Hematopoietic multipotent progenitor cell treated with erythropoietin and hydrocortisone succinate and interleukin-3 and kit ligand, for 6 days (in vitro differentiated cells): ENCODE results near the gene TMEM208.

ENCODE experiments used
- DNase-seq: peaks from one replicate; pipeline ENCODE4 v3.0.0-alpha.2; 2015

The TMEM208 gene

DNA sequence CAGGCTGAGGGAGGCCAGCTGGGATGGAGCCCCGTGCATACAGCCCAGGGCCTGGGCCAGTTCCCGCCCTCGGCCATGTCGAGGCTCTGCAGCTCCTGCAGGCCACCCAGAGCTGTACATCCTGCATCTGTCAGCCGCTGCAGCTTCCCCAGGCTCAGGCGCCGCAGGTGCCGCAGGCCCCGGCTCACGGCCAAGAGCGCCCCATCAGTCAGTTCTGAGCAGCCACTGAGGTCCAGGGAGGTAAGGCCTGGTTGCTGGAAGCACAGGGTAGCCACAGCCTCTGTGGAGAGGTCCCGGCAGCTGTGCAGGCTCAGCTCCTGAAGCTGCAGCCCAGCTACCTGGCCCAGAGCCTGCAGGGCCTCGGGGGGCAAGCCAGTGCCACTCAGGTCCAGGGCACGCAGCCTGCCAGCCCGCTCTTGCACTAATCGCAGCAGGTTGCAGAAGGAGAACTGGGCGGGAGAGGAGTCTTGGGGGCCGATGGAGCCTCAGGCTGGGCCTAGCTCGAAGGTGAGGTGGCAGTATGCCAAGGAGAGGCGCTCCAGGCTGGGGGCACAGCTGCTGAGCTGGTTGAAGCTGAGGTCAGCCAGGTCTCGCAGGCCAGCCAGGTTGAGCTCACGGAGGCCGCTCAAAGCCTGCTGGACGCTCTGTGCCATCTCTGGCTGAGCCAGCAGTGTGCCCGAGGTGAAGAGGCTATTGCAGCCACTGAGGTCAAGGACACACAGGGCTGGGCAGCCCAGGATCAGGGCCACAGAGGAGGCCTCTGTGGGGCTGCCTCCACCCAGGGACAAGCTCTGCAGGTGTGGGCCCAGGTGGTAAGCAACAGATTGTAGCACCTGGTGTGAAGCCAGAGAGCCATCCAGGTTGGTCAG, 16.6 kb upstream of the TMEM208 start:
- DNase-seq = no peak

DNA sequence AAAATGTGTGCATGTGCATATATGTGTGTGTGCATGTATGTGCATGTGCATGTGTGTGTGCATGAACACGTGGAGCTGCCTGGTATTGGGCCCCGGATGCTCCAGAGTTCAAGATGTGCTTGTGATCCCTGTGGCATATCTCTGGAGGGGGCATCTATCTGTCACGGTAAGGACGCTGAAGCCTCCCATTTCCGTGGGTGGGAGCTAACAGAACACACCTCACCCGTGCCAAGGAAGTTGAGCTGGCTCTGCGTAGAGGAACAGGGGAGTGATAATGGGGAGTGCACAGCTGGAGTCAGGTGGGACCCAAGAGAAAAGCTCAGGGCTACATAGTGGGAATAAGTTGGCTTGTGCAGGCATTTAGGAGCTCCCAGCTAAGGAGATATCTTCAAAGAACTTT, 15.3 kb upstream of the TMEM208 start:
- DNase-seq = no peak

DNA sequence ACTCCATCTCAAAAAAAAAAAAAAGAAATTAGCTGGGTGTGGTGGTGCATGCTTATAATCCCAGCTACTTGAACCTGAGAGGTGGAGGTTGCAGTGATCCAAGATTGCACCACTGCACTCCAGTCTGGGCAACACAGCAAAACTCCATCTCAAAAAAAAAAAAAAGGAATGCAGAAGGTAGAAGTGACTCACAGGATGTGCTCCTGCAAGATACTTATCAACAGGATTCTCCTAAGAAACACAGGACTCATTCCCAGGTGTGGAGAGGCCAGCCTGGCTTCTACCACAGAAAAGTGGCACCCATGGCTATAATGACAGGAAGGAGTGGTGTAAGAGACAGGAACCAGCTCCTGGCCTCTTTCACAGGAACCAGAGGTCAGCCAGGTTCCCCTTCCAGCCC, 14.2 kb upstream of the TMEM208 start:
- no peak for DNase-seq

DNA sequence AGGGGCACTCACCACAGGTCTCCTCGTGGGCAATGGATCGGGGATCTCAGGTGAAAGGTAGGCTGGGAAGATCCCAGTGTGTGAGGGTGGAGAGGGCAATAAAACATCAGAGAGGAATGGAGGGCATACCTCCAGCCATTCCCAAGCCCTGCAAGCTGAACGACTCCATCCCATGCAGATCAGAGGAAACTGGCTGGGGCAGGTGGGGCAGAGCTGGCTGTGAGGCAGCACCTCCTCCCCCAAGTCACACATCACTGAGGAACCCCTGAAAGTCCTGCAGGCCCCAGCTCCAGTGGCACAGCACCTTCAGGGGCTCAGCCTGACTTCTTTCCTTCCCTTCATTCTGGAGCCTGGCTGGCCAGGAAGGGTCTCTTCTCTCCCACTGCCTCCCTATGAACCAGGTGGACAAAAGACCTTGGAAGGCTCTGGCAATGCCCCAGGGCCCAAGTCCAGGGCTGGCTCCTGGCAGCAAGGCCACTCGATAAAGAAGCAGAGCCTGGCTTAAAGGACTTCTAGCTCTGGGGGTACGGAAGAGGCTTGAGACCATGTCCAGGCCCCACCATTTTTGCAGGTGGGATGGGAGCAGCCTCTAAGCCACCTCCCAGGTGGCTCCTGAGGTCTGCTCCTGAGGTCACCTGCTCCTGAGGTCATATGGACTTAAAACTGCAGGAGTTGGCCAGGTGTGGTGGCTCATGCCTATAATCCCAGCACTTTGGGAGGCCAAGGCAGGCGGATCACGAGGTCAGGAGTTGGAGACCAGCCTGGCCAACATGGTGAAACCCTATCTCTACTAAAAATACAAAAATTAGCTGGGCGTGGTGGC, 13.5 kb upstream of the TMEM208 start:
- DNase-seq = no peak

DNA sequence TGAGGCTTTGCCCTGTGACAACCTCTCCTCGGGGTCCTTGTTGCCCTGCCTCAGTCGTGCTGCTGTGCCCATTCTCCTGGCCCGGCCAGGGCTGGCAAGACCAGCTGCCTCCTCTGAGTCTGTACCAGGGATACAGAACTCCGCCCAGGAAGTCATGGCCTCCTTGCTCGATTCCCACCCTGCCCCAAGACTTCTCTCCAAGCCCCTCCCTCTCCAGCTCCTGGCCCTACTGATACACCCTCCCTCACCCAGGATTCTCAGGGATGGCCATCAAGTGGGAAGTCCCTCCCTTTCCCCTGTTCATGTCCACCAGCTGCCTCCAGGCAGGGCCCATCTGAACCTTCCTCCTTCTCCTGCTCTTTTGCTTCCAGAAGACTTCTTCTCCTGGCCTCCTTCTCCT, 11.2 kb upstream of the TMEM208 start:
- DNase-seq = no peak

DNA sequence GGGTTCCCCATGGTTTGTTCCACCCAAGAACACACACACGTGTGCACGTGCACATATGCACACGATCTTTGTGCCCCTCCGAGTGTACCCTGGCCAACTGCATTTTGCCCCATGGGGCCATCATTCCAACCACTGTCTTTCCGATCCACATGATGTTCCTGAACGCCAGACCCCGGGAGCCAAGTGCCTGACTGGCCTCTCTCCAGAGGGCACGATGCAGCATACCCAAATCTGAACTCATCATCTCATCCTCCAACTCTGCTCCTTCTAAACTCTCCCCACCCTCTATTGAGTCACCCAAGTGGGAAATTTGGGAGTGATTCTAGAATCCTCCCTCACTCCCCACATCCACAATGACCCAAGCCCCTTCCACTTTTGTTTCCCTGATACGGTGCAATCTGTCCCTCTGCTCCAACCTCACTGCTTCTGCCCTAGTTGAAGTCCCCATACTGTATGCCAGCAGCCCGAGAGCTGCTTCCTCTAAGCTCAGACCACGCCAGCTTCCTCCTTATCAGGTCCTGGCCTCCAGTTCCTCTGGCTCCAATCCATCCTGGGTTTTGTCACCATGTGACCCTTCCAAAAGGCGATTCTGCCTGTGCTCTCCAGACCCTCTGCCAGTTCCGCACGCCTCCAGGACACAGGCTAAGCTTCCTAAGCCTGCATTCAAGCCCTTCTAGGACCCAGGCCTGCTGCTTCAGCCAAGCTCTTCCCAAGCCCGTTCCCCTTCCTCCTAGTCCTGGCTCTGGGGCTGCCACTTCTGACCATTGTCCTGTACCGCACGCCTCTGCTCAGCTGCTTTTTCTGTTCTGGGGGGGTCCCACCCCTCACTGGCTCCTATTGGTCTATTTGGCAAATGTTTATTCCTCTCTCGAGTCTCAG, 10.1 kb upstream of the TMEM208 start:
- peak; percentile 94 for DNase-seq

DNA sequence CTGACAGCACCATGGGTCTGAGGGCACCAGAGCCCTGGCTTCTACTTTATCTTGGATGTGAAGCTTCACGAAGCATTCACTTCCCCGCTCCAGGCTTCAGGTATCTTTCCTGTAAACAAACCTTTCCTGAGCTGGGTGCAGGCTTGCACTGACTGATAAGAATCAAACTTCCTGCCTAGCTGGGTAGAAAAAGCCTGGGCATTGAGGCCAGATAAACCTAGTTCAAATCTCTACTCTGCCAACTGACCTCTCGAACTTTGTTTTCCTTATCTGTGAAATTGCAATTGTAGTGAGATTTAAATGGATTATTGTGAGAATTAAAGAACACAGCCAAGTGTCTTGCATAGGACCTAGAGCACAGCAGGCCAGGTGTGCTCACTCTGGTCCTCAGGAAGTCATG, 2.9 kb upstream of the TMEM208 start:
- no peak for DNase-seq

DNA sequence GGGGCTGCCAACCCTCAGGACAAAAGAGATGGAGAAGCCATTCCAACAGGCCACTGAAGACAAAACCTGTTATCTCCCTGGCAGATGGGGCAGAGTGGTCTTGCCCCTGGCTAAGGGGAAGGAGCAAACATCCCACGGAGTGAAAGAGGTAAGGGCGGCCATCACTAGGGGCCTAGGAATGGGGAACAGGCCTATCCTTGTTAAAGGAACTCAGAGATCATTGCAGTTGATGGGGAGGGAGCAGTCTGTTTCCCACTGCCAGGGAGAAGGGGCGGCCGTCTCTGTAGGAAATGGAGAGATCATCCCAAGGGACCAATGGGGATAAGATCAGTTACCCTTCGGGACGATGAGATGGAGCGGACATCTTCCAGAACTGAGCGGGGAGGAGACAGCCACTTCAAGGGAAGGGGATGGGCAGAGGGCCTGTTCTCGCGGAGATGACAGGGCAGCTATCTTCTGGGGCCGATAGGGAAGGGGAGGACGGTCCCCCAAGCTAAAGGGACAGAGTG, 581 bp upstream of the TMEM208 start:
- no peak for DNase-seq

GRCh38 chr16:67227567-67227921, 614 bp downstream of the TMEM208 start:
- DNase-seq = no peak

DNA sequence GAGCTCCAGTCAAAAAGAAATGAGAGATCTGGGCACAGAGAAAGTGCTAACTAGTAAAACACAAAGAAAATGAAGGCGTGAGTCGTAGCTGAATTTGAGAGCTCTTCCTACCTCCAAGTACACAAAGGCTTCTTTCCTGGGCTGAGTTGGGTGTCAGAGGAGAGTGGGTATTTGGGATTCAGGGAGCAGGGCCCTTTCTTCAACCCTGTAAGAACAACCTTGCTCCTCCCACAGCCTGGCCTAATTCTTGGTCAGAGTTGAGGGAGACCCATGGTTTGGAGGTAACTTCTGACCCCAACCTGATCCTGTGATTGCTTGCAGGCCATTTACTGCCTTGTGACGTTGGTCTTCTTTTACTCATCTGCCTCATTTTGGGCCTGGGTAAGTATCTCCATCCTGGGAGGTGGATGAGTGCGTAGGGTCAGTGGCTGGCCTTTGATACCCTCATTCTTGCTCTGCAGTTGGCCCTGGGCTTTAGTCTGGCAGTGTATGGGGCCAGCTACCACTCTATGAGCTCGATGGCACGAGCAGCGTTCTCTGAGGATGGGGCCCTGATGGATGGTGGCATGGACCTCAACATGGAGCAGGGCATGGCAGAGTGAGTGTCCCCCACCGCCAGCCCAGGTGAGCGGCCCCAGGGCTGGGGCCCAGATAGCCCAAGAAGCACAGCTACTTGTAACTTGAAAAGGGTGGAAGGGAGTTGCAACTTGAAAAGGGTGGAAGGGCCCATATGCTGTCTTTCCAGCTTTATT, 1.3 kb downstream of the TMEM208 start:
- DNase-seq = no peak

- no peak for DNase-seq
Observed at GRCh38 chr16:67228905-67229304, 2.0 kb downstream of the TMEM208 start.

DNA sequence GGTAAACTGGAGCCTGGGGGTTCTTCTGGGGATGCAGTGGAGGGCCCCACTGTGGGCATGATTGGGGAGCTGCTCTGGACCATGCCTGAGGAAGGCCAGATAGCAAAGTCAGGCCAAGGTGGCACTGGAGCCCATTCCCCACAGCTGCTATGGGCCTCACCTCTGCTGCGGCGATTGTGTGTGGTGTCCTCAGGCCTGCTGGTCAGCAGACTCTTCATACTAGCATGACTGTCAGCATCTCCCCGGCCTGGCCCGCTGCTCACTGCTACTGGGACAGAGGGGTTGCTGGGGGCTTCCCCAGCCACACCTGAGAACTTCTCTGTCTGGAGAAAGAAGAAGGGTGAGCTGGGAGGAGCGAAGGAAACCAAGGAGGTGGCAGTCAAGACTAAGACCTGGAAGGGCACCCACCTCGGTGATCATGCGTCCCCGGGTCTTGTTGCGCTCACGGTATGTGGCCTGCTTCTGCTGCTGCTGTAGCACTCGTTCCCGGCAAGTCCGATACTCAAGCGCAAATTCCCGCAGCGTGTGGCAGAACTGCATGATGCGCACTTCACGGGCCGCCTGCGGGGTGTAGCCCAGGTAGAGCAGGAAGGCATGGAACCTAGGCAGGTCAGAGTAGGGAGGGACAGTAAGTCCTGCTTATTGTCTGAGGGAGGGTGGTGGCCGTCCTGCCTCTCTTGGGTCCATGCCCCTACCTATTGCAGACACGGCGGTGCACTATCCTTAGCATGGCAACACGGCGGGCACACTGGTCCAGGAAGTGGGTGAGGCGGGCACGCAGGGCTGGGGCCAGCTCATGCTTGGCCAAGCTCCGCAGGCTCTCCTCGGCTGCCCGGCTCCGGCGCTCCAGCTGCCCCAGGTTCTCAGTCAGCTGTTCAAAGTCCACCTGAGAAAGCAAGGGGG, 3.2 kb downstream of the TMEM208 start:
- DNase-seq = no peak

GRCh38 chr16:67230809-67231660, 4.1 kb downstream of the TMEM208 start:
- DNase-seq = no peak

- no peak for DNase-seq
Observed at GRCh38 chr16:67233596-67233995, 6.7 kb downstream of the TMEM208 start.

- DNase-seq = no peak
Observed at GRCh38 chr16:67234180-67234597, 7.3 kb downstream of the TMEM208 start.

- DNase-seq = peak; percentile 87
Observed at GRCh38 chr16:67235816-67236562, 9.1 kb downstream of the TMEM208 start.

DNA sequence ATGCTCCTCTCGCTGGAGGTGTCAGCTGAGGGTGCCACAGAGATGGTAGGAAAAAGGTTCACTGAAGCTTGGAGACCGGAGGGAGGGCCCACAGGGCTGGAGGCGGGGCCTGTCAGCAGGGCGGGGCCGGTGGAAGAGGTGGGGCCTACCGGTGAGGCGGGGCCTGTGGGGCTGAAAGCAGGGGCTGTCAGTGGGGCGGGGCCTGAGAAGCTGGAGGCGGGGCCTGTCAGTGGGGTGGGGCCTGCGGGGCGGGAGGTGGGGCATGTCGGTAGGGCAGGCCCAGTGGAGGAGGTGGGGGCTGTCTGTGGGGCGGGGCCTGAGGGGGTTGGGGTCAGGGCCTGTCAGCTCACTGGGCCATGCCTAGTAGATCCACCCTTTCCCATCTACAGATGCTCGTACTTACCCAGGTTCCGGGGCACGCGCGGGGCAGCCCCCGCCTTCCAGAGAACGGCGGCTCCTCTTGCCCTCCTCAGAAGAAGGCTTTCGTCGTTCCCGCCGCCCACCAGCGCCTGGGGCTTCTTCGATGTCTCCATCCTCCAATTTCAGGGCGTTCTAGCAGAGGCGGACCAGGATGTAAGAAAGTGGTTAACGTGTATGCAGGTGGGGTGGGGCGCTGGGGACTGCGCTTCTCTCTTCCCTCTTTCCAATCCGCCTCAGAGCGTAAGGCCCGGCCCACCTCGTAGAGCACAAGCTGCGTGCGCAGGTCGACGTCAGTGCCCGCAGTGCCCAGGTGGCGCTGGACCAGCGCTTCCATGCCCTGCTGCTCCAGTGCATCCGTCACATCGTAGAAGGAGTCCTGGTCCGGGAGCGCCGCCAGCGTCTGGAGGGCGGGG, 9.8 kb downstream of the TMEM208 start:
- DNase-seq = peak; percentile 91
